Dendritic cell treated with granulocyte-macrophage colony-stimulating factor and Interleukin-4, amounts not matched to agents 40 ng/mL and 50 ng/mL, for 4 days (primary cell): ENCODE data around the gene GSAP.

Experiments
- H3K27ac Mint-ChIP-seq: one replicate; pipeline ENCODE4 v1.8.0; 2022; ENCODE audit warnings: mild to moderate bottlenecking, mixed read lengths
- H3K27me3 Mint-ChIP-seq: one replicate; pipeline ENCODE4 v1.8.0; 2022; ENCODE audit warnings: mild to moderate bottlenecking, mixed read lengths
- H3K36me3 Mint-ChIP-seq: one replicate; pipeline ENCODE4 v1.8.0; 2022; ENCODE audit warnings: low read depth, mixed read lengths
- H3K4me1 Mint-ChIP-seq: one replicate; pipeline ENCODE4 v1.8.0; 2022; ENCODE audit warnings: low read depth, mixed read lengths
- H3K4me3 Mint-ChIP-seq: one replicate; pipeline ENCODE4 v1.8.0; 2022; ENCODE audit warnings: mild to moderate bottlenecking, moderate library complexity, mixed read lengths
- H3K9me3 Mint-ChIP-seq: one replicate; pipeline ENCODE4 v1.8.0; 2022; ENCODE audit warnings: mixed read lengths
- intact Hi-C: fragments of 100-400 bp; cut with micrococcal nuclease; formaldehyde crosslinking; loops from one replicate; pipeline ENCODE4 v1.15.0; 2022

GSAP gene

GRCh38 chr7:77315182-77315591, 101.0 kb downstream of the GSAP start:
- intact Hi-C loops, result no loop called here
- Mint-ChIP-seq H3K27ac (no peak overlapping the region), H3K9me3 (no peaks in the 10 kb centered on the region), H3K36me3 (peaks cover 100% of the 10 kb centered on the region), H3K4me3 (no peak overlapping the region), H3K27me3 (no peaks in the 10 kb centered on the region), H3K4me1 (peaks cover 13% of the 10 kb centered on the region)

DNA sequence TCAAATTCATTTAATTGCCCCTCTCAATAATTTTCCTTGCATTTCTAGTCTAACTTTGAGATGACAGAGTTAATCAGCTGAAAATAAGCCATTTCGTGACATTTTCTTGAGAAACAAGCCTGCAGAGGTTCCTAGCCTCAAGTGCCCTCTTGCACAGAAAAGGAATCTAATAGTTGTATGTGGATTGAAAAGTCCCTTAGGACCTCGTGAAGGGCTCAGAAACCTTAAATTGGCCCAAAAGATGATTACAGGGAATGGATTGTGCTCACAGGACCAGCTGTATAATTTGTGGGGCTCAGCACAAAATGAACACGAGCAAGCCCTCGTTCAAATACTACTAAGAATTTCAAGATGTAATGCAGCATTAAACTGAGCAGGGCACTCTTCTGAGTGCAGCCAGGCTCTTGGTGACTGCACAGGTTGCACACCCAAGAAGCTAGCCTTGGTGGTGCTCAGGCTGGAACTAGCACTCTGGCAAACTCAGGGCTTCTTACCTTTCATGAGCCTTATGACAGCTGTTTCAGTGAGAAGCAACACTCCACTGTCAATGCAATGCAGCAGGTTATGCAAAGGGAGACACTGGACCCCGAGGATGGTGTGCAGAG, 102.2 kb downstream of the GSAP start:
- Mint-ChIP-seq H3K27ac (no peak overlapping the region), H3K4me1 (peaks cover 13% of the 10 kb centered on the region), H3K36me3 (peaks cover 100% of the 10 kb centered on the region), H3K27me3 (no peaks in the 10 kb centered on the region), H3K4me3 (no peak overlapping the region), H3K9me3 (no peaks in the 10 kb centered on the region)
- intact Hi-C loops, result no loop called here

DNA sequence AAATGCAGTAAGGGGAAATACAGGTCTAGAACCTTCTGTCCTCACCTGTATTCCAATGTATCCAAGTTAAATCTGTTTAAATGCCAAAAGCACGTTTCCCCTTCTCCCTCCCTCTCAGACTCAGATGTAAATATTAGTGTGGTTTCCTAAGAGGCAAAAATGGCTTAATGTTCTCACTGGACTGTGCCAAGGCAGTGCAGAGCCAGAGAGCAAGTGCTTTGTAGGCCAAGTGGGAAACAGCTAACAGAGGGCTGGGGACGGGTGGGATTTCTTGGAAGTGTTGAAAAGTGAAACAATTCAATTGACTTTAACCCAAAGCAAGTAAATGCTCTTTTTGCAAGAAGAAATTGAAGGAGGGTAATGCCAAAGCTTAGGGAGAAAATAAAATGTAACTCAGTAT, 103.1 kb downstream of the GSAP start:
- no peaks in the 10 kb centered on the region for H3K27me3 Mint-ChIP-seq
- no peak overlapping the region for H3K27ac Mint-ChIP-seq
- H3K4me3 Mint-ChIP-seq, result no peak overlapping the region
- peaks cover 100% of the 10 kb centered on the region for H3K36me3 Mint-ChIP-seq
- peaks cover 2% of the 10 kb centered on the region for H3K9me3 Mint-ChIP-seq
- intact Hi-C loops, result no loop called here
- peaks cover 14% of the 10 kb centered on the region for H3K4me1 Mint-ChIP-seq

- Mint-ChIP-seq H3K9me3 (peaks cover 20% of the 10 kb centered on the region), H3K4me1 (peaks cover 22% of the 10 kb centered on the region), H3K4me3 (no peak overlapping the region), H3K36me3 (peaks cover 99% of the 10 kb centered on the region), H3K27me3 (no peaks in the 10 kb centered on the region), H3K27ac (no peak overlapping the region)
- intact Hi-C loops, result no loop called here
Observed at GRCh38 chr7:77310982-77311381, 105.2 kb downstream of the GSAP start.

DNA sequence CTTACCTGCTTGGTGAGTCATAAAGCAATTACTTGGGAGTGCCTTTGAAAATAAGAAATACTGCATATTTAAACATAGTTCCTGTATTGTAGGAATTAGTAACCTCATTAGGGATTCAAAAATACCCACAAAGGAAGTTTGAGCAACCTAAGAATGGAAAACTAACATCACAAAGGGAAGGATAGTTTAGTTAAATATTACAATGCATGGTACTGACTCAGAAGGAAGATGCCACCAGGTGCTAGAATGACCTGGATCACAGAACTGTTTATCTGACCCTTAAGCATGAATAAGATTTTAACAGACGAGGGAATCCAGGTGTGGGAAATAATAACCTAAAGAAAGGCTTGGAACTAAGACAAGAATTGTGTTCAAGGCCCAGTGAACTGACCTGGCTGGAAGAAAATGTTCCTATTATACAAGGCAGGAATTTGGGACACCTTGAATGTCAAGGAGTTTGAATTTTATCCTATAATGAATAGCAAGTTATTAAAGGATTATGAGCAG, 106.4 kb downstream of the GSAP start:
- Mint-ChIP-seq H3K36me3 (peaks cover 99% of the 10 kb centered on the region), H3K9me3 (peaks cover 32% of the 10 kb centered on the region), H3K27me3 (no peaks in the 10 kb centered on the region), H3K4me3 (no peak overlapping the region), H3K4me1 (peaks cover 19% of the 10 kb centered on the region), H3K27ac (no peak overlapping the region)
- intact Hi-C loops, result no loop called here

GRCh38 chr7:77308792-77309191, 107.4 kb downstream of the GSAP start:
- no peak overlapping the region for H3K27ac Mint-ChIP-seq
- peaks cover 19% of the 10 kb centered on the region for H3K4me1 Mint-ChIP-seq
- H3K9me3 Mint-ChIP-seq, result peaks cover 42% of the 10 kb centered on the region
- no peak overlapping the region for H3K4me3 Mint-ChIP-seq
- peaks cover 98% of the 10 kb centered on the region for H3K36me3 Mint-ChIP-seq
- H3K27me3 Mint-ChIP-seq, result no peaks in the 10 kb centered on the region
- intact Hi-C loops, result no loop called here

DNA sequence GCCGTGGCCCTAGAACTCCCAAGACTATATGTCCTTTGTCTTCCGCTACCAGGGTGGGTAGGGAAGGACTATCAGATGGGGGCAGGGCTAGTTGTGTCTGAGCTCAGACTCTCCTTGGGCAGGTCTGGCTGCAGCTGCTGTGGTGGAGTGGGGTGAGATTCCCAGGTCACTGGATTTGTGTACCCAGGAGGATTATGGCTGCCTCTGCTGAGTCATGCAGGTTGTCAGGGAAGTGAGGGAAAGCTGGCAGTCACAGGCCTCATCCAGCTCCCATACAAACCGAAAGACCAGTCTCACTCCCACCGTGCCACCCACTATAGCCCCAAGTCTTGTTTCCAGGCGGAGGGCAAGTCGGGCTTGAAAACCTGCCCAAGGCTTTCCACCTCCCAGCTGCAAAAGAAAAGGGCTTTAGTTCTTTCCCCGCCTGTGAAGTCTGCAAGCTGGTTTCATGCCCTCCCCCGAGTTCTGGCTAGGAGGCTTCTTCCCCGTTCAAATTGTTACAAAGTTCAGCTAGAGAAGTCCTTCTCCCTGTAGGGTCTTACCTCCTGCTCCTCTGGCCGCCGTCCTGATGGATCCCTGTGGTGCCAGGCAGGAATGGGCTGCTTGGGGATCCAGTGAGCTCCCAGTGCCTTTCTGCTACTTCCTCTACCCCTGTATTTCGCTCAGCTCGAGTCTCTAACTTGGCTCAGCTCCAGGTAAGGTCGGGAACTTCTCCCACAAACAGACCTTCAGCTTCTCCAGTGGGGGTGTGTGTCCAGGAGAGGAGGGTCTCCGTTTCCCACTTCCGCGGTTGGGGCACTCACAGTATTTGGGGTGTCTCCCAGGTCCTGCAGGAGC, 109.7 kb downstream of the GSAP start:
- Mint-ChIP-seq H3K4me3 (no peak overlapping the region), H3K4me1 (peaks cover 19% of the 10 kb centered on the region), H3K36me3 (peaks cover 95% of the 10 kb centered on the region), H3K9me3 (peaks cover 66% of the 10 kb centered on the region), H3K27ac (no peak overlapping the region), H3K27me3 (no peaks in the 10 kb centered on the region)
- intact Hi-C loops, result no loop called here

GRCh38 chr7:77295549-77295948, 120.6 kb downstream of the GSAP start:
- H3K27ac Mint-ChIP-seq, result no peak overlapping the region
- peaks cover 9% of the 10 kb centered on the region for H3K36me3 Mint-ChIP-seq
- peaks cover 19% of the 10 kb centered on the region for H3K9me3 Mint-ChIP-seq
- intact Hi-C loops, result no loop called here
- no peaks in the 10 kb centered on the region for H3K27me3 Mint-ChIP-seq
- no peak overlapping the region for H3K4me3 Mint-ChIP-seq
- H3K4me1 Mint-ChIP-seq, result no peaks in the 10 kb centered on the region

DNA sequence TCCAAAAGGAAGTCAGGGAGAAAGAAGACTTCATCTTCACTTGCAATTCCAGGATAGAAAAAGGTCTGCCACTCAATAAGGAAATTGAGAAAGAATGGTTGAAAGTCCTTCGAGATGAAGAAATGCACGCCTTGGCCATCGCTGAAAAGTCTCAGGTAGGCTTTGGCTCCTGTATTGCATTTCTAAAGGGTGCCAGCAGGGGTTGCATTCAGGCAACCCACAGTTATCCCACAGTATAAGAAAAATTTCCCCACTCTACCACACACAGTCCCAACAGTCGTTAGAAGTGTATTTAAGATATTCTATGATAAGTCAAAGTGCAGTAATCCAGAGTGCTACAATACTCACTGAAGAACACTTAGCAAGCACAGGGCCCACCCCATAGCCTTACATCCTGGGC, 123.1 kb downstream of the GSAP start:
- Mint-ChIP-seq H3K4me1 (peaks cover 14% of the 10 kb centered on the region), H3K4me3 (no peak overlapping the region), H3K27ac (no peak overlapping the region), H3K36me3 (peaks cover 9% of the 10 kb centered on the region), H3K27me3 (no peaks in the 10 kb centered on the region), H3K9me3 (peaks cover 10% of the 10 kb centered on the region)
- intact Hi-C loops, result no loop called here

DNA sequence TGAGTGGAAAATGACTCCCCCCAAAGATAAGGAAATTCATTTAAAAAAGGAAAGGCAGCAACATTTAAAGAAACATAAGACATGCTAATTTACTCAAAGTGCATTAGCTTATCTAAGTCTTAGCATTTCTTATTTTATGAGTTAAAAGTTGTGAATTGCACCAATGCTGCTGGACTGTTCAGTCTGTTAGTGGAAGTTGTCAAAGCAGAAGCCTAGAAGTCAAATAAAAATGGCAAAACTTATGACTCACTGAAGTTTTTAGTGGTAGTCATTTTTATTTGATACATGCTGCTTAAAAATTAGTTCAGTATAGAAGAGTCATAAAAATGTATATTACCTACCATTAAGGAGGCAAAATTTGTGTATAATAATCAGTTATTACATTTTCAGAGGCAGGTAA, 125.7 kb downstream of the GSAP start:
- peaks cover 9% of the 10 kb centered on the region for H3K36me3 Mint-ChIP-seq
- H3K4me3 Mint-ChIP-seq, result no peak overlapping the region
- no peak overlapping the region for H3K27ac Mint-ChIP-seq
- peaks cover 14% of the 10 kb centered on the region for H3K4me1 Mint-ChIP-seq
- intact Hi-C loops, result no loop called here
- H3K9me3 Mint-ChIP-seq, result peaks cover 9% of the 10 kb centered on the region
- no peaks in the 10 kb centered on the region for H3K27me3 Mint-ChIP-seq

- H3K27ac Mint-ChIP-seq, result no peak overlapping the region
- peaks cover 9% of the 10 kb centered on the region for H3K36me3 Mint-ChIP-seq
- H3K9me3 Mint-ChIP-seq, result peaks cover 9% of the 10 kb centered on the region
Observed at GRCh38 chr7:77289387-77289786, 126.8 kb downstream of the GSAP start.

GRCh38 chr7:77288676-77289320, 127.4 kb downstream of the GSAP start:
- H3K36me3 Mint-ChIP-seq, result peaks cover 7% of the 10 kb centered on the region

More at GRCh38 chr7:77289387-77289786, 126.8 kb downstream of the GSAP start:
- H3K27me3 Mint-ChIP-seq, result no peaks in the 10 kb centered on the region
- intact Hi-C loops, result no loop called here
- no peak overlapping the region for H3K4me3 Mint-ChIP-seq
- peaks cover 14% of the 10 kb centered on the region for H3K4me1 Mint-ChIP-seq

GRCh38 chr7:77284616-77285015, 131.5 kb downstream of the GSAP start:
- Mint-ChIP-seq H3K27me3 (no peaks in the 10 kb centered on the region), H3K27ac (no peak overlapping the region), H3K36me3 (no peaks in the 10 kb centered on the region), H3K4me1 (peaks cover 26% of the 10 kb centered on the region), H3K9me3 (peaks cover 9% of the 10 kb centered on the region), H3K4me3 (no peak overlapping the region)
- intact Hi-C loops, result no loop called here

More at GRCh38 chr7:77288676-77289320, 127.4 kb downstream of the GSAP start:
- peaks cover 14% of the 10 kb centered on the region for H3K4me1 Mint-ChIP-seq
- no peak overlapping the region for H3K27ac Mint-ChIP-seq
- intact Hi-C loops, result no loop called here
- H3K4me3 Mint-ChIP-seq, result no peak overlapping the region
- H3K27me3 Mint-ChIP-seq, result no peaks in the 10 kb centered on the region
- H3K9me3 Mint-ChIP-seq, result peaks cover 9% of the 10 kb centered on the region

DNA sequence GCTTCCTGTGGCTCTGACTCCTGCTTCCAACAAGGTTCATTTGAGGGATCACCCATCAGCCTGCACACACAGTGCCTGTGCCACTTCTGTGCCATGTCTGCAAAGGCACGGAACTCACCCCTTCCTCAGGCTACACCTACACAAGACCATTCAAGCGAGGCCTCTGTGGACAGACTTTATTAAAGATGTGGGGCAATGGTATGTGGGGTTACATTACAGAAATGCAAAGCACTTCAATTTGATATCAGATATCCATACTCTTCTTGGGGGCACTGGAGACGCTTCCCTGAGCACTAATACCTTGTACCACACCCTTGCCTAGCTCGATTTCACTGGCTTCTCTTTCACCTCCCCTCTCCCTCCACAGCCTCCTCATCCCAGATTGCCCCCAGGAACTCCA, 132.1 kb downstream of the GSAP start:
- Mint-ChIP-seq H3K27me3 (no peaks in the 10 kb centered on the region), H3K27ac (no peak overlapping the region), H3K36me3 (no peaks in the 10 kb centered on the region), H3K9me3 (peaks cover 9% of the 10 kb centered on the region), H3K4me1 (peaks cover 21% of the 10 kb centered on the region), H3K4me3 (no peak overlapping the region)
- intact Hi-C loops, result no loop called here
